OCI-LY3 (cell line): ENCODE measurements around the gene RSPH6A.

Experiments
- CTCF ChIP-seq: fragments of 200-600, 300-600 bp; sonication (generic); IDR thresholded peaks from 2 replicates; pipeline ENCODE4 v1.5.1; 2014; ENCODE audit warnings: antibody characterized with exemption, low read length, low read depth
- EZH2phosphoT487 ChIP-seq: fragments of 200-600 bp; shearing (Covaris generic); IDR thresholded peaks from 2 replicates; pipeline ENCODE4 v1.6.1; 2018; ENCODE audit warnings: antibody characterized with exemption, mixed run types, low read depth

GRCh38 chr19:45860359-45861259 lies 45.5 kb upstream of the RSPH6A start:
- no peak for TF ChIP-seq CTCF
- TF ChIP-seq EZH2phosphoT487: no peak
